ENCODE results near the gene WDR54. TPM values are rescaled to one million over a fixed set of nuclear protein-coding genes. Genes with fewer than 3 reads are reported as not detected.

The WDR54 gene
- total RNA-seq, 1 experiment from 2014 or later: 53.0 TPM

DNA sequence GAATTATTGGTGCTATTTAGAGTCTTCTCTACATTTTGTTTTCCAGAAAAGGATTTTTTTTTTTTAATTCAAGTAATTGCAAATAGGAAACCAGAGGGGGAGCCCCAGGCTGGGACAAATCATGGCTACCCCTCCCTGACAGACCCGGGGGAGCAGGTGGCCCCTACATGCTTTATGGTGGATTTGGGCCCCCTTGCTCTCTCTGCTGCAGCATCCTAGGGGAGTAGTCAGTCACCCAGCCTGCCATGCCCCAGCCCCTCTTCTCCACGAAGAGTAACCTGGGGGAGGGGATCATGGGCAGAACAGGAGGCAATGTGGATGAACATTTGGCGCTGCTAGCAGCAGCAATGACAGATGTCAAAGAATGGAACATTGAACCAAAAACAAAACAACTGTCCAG lies 4.8 kb upstream of the WDR54 start:
- no peaks in the 10 kb centered on the region for H3K79me2 ChIP-seq (ENCODE audit: low read depth)
- POLR2A ChIA-PET (ENCODE audit: unreplicated experiment): no interaction called here
- TF ChIP-seq, protein P1, sequence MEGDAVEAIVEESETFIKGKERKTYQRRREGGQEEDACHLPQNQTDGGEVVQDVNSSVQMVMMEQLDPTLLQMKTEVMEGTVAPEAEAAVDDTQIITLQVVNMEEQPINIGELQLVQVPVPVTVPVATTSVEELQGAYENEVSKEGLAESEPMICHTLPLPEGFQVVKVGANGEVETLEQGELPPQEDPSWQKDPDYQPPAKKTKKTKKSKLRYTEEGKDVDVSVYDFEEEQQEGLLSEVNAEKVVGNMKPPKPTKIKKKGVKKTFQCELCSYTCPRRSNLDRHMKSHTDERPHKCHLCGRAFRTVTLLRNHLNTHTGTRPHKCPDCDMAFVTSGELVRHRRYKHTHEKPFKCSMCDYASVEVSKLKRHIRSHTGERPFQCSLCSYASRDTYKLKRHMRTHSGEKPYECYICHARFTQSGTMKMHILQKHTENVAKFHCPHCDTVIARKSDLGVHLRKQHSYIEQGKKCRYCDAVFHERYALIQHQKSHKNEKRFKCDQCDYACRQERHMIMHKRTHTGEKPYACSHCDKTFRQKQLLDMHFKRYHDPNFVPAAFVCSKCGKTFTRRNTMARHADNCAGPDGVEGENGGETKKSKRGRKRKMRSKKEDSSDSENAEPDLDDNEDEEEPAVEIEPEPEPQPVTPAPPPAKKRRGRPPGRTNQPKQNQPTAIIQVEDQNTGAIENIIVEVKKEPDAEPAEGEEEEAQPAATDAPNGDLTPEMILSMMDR (conservative IDR thresholded peaks at IDR 0.05): no peak
- TF ChIP-seq EZH2 (IDR thresholded peaks at IDR 0.05; ENCODE audit: low read depth): no peak

DNA sequence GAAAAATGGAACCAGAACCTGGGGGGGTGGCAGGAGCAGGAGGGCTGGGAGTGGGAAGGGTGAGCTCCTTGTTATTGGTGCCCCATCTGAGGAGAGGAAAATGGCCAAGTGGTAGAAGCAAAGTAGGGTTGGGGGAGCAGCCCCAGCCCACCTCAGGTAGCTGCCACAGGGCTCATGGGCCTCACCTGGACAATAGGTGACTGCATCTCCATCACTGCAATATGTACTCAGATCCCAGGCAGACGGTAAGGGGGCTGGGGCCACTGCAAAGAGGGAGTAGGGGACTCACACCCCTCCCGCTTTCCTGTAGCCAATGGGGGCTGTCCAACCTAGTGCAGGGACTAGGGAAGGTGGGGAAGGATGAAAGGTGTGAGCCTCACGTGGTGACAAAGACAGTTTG lies 4.3 kb upstream of the WDR54 start:
- Histone ChIP-seq H3K27me3 (ENCODE audit: insufficient read depth, low read depth) (no peaks in the 10 kb centered on the region), H3K27ac (no peak overlapping the region), H3K4me3 (no peak overlapping the region), H3K9me2 (ENCODE audit: insufficient read depth) (no peaks in the 10 kb centered on the region), H3K36me3 (ENCODE audit: low read depth) (no peaks in the 10 kb centered on the region), H3K79me2 (ENCODE audit: low read depth) (no peaks in the 10 kb centered on the region), H4K20me1 (ENCODE audit: insufficient read depth) (no peaks in the 10 kb centered on the region), H2AFZ (no peak overlapping the region), H3K9me3 (ENCODE audit: insufficient read depth, low read depth) (no peaks in the 10 kb centered on the region), H3F3A (ENCODE audit: insufficient read depth, low read depth) (peaks cover 13% of the 10 kb centered on the region; the same call in 1 of the 2 replicates), H3K4me1 (replicated peaks; ENCODE audit: insufficient read depth) (peaks cover 9% of the 10 kb centered on the region), H3K4me2 (no peak overlapping the region)
- POLR2A ChIA-PET (ENCODE audit: unreplicated experiment): no interaction called here
- CTCF ChIA-PET: no interaction called here
- no TSS peak for BruUV-seq (replicated peaks)
- TF ChIP-seq, protein P1 (conservative IDR thresholded peaks at IDR 0.05): no peak
- no peak for TF ChIP-seq EZH2 (IDR thresholded peaks at IDR 0.05; ENCODE audit: low read depth)
- DNase-seq: no peak
- intact Hi-C loops (cut with micrococcal nuclease; ENCODE audit: unreplicated experiment): no loop called here

More for the DNA sequence above, 4.8 kb upstream of the WDR54 start:
- H3K27me3 ChIP-seq (ENCODE audit: insufficient read depth, low read depth): no peaks in the 10 kb centered on the region
- intact Hi-C loops (cut with micrococcal nuclease; ENCODE audit: unreplicated experiment): no loop called here
- no peaks in the 10 kb centered on the region for H3K9me2 ChIP-seq (ENCODE audit: insufficient read depth)
- peaks cover 9% of the 10 kb centered on the region for H3K4me1 ChIP-seq (replicated peaks; ENCODE audit: insufficient read depth)
- H3K4me2 ChIP-seq: no peak overlapping the region
- DNase-seq: no peak
- BruUV-seq (replicated peaks): no TSS peak
- H2AFZ ChIP-seq: no peak overlapping the region
- no peaks in the 10 kb centered on the region for H3K36me3 ChIP-seq (ENCODE audit: low read depth)
- H3F3A ChIP-seq (ENCODE audit: insufficient read depth, low read depth): peaks cover 9% of the 10 kb centered on the region; the same call in 1 of the 2 replicates
- no peaks in the 10 kb centered on the region for H3K9me3 ChIP-seq (ENCODE audit: insufficient read depth, low read depth)
- H3K27ac ChIP-seq: no peak overlapping the region
- CTCF ChIA-PET: no interaction called here
- no peak overlapping the region for H3K4me3 ChIP-seq
- no peaks in the 10 kb centered on the region for H4K20me1 ChIP-seq (ENCODE audit: insufficient read depth)

DNA sequence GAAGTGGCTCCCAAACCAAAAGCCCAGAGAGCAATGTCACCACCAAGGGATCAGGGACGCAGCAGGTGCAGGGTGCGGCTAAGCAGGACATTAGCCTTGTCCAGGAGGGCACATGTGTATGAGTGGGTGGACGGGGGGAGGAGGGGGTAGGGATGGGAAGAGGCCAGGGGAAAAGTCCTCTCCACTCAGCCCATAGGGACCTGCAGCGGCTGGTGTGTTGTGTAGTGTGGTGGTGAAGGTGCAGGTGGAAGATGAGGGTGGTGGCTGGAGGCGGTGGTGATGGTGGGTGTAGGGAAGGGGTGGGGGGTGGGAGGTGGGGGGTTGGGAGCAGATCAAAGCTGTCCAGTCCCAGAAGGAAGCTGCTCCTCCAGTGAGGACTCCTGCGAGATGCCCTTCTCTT lies 3.8 kb upstream of the WDR54 start:
- DNase-seq: no peak
- CTCF ChIA-PET: no interaction called here
- Histone ChIP-seq H3K27me3 (ENCODE audit: insufficient read depth, low read depth) (no peaks in the 10 kb centered on the region), H2AFZ (no peak overlapping the region), H3K9me2 (ENCODE audit: insufficient read depth) (no peaks in the 10 kb centered on the region), H3K27ac (no peak overlapping the region), H3K9me3 (ENCODE audit: insufficient read depth, low read depth) (no peaks in the 10 kb centered on the region), H3K4me2 (no peak overlapping the region), H3K79me2 (ENCODE audit: low read depth) (no peaks in the 10 kb centered on the region), H3K4me3 (no peak overlapping the region), H3F3A (ENCODE audit: insufficient read depth, low read depth) (peaks cover 15% of the 10 kb centered on the region; the same call in 1 of the 2 replicates), H3K36me3 (ENCODE audit: low read depth) (no peaks in the 10 kb centered on the region), H4K20me1 (ENCODE audit: insufficient read depth) (no peaks in the 10 kb centered on the region), H3K4me1 (replicated peaks; ENCODE audit: insufficient read depth) (peaks cover 9% of the 10 kb centered on the region)
- BruUV-seq (replicated peaks): no TSS peak
- intact Hi-C loops (cut with micrococcal nuclease; ENCODE audit: unreplicated experiment): no loop called here
- POLR2A ChIA-PET (ENCODE audit: unreplicated experiment): no interaction called here
- TF ChIP-seq EZH2 (IDR thresholded peaks at IDR 0.05; ENCODE audit: low read depth): no peak
- TF ChIP-seq, protein P1 (conservative IDR thresholded peaks at IDR 0.05): no peak

All from PC-9 (cell line).